K562 (cell line): ENCODE measurements around the gene TBXA2R. TPM values are rescaled to one million over a fixed set of nuclear protein-coding genes. Genes with fewer than 3 reads are reported as not detected.

Source experiments
- ATAC-seq: fragments of 200-7000 bp; cut with Tn5 transposase; 3 replicates; pipeline ENCODE4 v1.9.1; 2020; ENCODE audit warnings: moderate library complexity
- BruUV-seq: library from RNA; stranded (reverse); fragments of 400-500 nt; replicated peaks from 2 replicates; lab custom pipeline; 2021; lab: Mats Ljungman, UMichigan
- CTCF ChIA-PET: fragments of 300-600 bp; formaldehyde crosslinking; extraction: SDS; loops from one replicate; lab custom pipeline; 2021; ENCODE audit warnings: low intra/inter-chr PET ratio; lab: Yijun Ruan, JAX
- POLR2A ChIA-PET: fragments of 300-600, 350-650 bp; sonication (Branson Sonifier 250); formaldehyde crosslinking; extraction: SDS; loops from one replicate; lab custom pipeline; 2021; ENCODE audit warnings: antibody characterized with exemption, inconsistent platforms; lab: Yijun Ruan, JAX
- DNase-seq, 4 experiments: peaks; one replicate each; pipeline versions ENCODE4 v3.0.0 to v3.0.0-alpha.2; 2011 to 2018; ENCODE audit warnings: low spot score in 3 of 4, mixed read lengths in 3 of 4; ENCODE audit errors: extremely low read depth in 1 of 4
- FAIRE-seq: peaks from 2 replicates; lab custom pipeline; 2011; peaks lifted over from hg19 to GRCh38; lab: Jason Lieb, UNC
- H2AFZ ChIP-seq: 2 replicates; pipeline ENCODE4 v1.6.0; 2011; ENCODE audit warnings: low read depth, low read length, control low read depth, inconsistent platforms
- H3K27ac ChIP-seq: fragments of 200-600 bp; 3 replicates; pipeline ENCODE4 v1.8.0; 2011; ENCODE audit warnings: low read depth, mild to moderate bottlenecking, control low read depth, inconsistent platforms, low read length, moderate library complexity, mixed read lengths; ENCODE audit errors: extremely low read depth
- H3K27me3 ChIP-seq, 2 experiments: fragments of 300-600 bp in 1 of 2; 2 replicates in 1 of 2; 3 replicates in 1 of 2; pipeline versions ENCODE4 v1.6.0 to v1.8.0; 2011; ENCODE audit warnings: inconsistent platforms in 2 of 2, low read length in 2 of 2, mild to moderate bottlenecking in 1 of 2, mixed read lengths in 1 of 2, moderate library complexity in 1 of 2; ENCODE audit not compliant: control insufficient read depth in 2 of 2, insufficient read depth in 2 of 2
- H3K36me3 ChIP-seq: fragments of 300-600 bp; 3 replicates; pipeline ENCODE4 v1.8.0; 2011; ENCODE audit warnings: mild to moderate bottlenecking, low read length, inconsistent platforms; ENCODE audit not compliant: control insufficient read depth, insufficient read depth
- H3K4me1 ChIP-seq, 2 experiments: fragments of 200-600 bp in 1 of 2; replicated peaks in 1 of 2; 2 replicates in 1 of 2; 3 replicates in 1 of 2; pipeline versions ENCODE4 v1.5.1 to v1.8.0; 2011; ENCODE audit warnings: inconsistent platforms in 2 of 2, low read length in 2 of 2, mild to moderate bottlenecking in 1 of 2, mixed read lengths in 1 of 2, moderate library complexity in 1 of 2; ENCODE audit not compliant: control insufficient read depth in 2 of 2, insufficient read depth in 2 of 2
- H3K4me2 ChIP-seq: 2 replicates; pipeline ENCODE4 v1.6.1; 2011; ENCODE audit warnings: low read length, control low read depth, inconsistent platforms, mixed read lengths; ENCODE audit not compliant: insufficient read depth
- H3K4me3 ChIP-seq: fragments of 200-600 bp; sonication (generic), shearing (Covaris generic); 2 replicates; pipeline ENCODE4 v1.5.1; 2016; ENCODE audit warnings: control low read depth, inconsistent platforms
- H3K79me2 ChIP-seq: fragments of 200-600 bp; 3 replicates; pipeline ENCODE4 v1.8.0; 2011; ENCODE audit warnings: low read length, inconsistent platforms; ENCODE audit not compliant: control insufficient read depth, insufficient read depth
- H3K9ac ChIP-seq, 2 experiments: 2 replicates each; pipeline versions ENCODE4 v1.6.0 to v1.6.1; 2011; ENCODE audit warnings: low read depth in 2 of 2, low read length in 2 of 2, control low read depth in 1 of 2, inconsistent platforms in 1 of 2, mild to moderate bottlenecking in 1 of 2, mixed read lengths in 1 of 2; ENCODE audit not compliant: insufficient read depth in 1 of 2
- H3K9me1 ChIP-seq: one replicate; pipeline ENCODE4 v1.6.0; 2011; ENCODE audit warnings: inconsistent platforms, mild to moderate bottlenecking, low read length, moderate library complexity; ENCODE audit not compliant: control insufficient read depth, insufficient read depth
- H3K9me3 ChIP-seq: replicated peaks from 2 replicates; pipeline ENCODE4 v1.5.1; 2011; ENCODE audit warnings: low read depth, low read length, inconsistent platforms; ENCODE audit not compliant: control insufficient read depth, insufficient read depth
- H4K20me1 ChIP-seq: replicated peaks from 2 replicates; pipeline ENCODE4 v1.6.1; 2011; ENCODE audit warnings: low read length, inconsistent platforms, mixed read lengths; ENCODE audit not compliant: control insufficient read depth, insufficient read depth
- BRD9 ChIP-seq: fragments of 450-650 bp; IDR thresholded peaks from 2 replicates; pipeline ENCODE4 v1.6.1; 2018; ENCODE audit warnings: low read depth; ENCODE audit not compliant: partially characterized antibody
- CBFA2T2 ChIP-seq: fragments of 450-650 bp; conservative IDR thresholded peaks from 2 replicates; pipeline ENCODE4 v1.6.1; 2017; ENCODE audit warnings: mild to moderate bottlenecking
- FOS ChIP-seq: IDR thresholded peaks from 3 replicates; pipeline ENCODE4 v1.6.1; 2011; ENCODE audit not compliant: insufficient read length; ENCODE audit errors: extremely low read depth
- FOXM1 ChIP-seq, 2 experiments: fragments of 450-650 bp in 1 of 2; sonication (generic) in 1 of 2; formaldehyde crosslinking in 1 of 2; IDR thresholded peaks; 2 replicates each; pipeline versions ENCODE4 v1.6.1 to v1.9.0; 2017 to 2022; ENCODE audit warnings: low read depth in 2 of 2, mild to moderate bottlenecking in 2 of 2, missing genetic modification reagents in 1 of 2, moderate library complexity in 1 of 2
- IRF9 ChIP-seq: fragments of 450-650 bp; IDR thresholded peaks from 2 replicates; pipeline ENCODE4 v1.6.1; 2016; ENCODE audit warnings: missing biosample characterization, missing genetic modification characterization
- KDM5B ChIP-seq: fragments of 200-600 bp; sonication (generic); IDR thresholded peaks from 2 replicates; pipeline ENCODE4 v1.6.1; 2012; ENCODE audit warnings: low read depth, mild to moderate bottlenecking, moderate library complexity, low read length, control low read depth, inconsistent platforms; ENCODE audit not compliant: insufficient replicate concordance
- NUFIP1 ChIP-seq: fragments of 450-650 bp; IDR thresholded peaks from 2 replicates; pipeline ENCODE4 v1.6.1; 2018; ENCODE audit not compliant: partially characterized antibody
- PRPF4 ChIP-seq: fragments of 200-400 bp; formaldehyde crosslinking; IDR thresholded peaks from one replicate; pipeline ENCODE4 v1.6.1; 2017; ENCODE audit warnings: low read length, low read depth, mild to moderate bottlenecking; ENCODE audit not compliant: insufficient read depth, poor library complexity, severe bottlenecking
- SMARCE1 ChIP-seq: fragments of 450-650 bp; IDR thresholded peaks from 2 replicates; pipeline ENCODE4 v1.7.1; 2016; ENCODE audit warnings: mild to moderate bottlenecking
- SMC3 ChIP-seq: conservative IDR thresholded peaks from 2 replicates; pipeline ENCODE4 v1.6.1; 2011; ENCODE audit warnings: low read depth, low read length, improper control_type of control experiment; ENCODE audit not compliant: insufficient read depth
- SRF ChIP-seq, 2 experiments: fragments of 250-450, 450-650 bp in 1 of 2; sonication (Bioruptor Pico) in 1 of 2; sonication (generic) in 1 of 2; formaldehyde crosslinking; IDR thresholded peaks; 2 replicates each; pipeline versions ENCODE4 v1.5.0 to v1.5.1; 2020 to 2022; ENCODE audit warnings: mild to moderate bottlenecking in 1 of 2, missing genetic modification reagents in 1 of 2
- ZNF274 ChIP-seq: IDR thresholded peaks from 2 replicates; pipeline ENCODE4 v1.6.1; 2011; ENCODE audit warnings: low read depth, mild to moderate bottlenecking, low read length, moderate library complexity, borderline replicate concordance
- ZNF3 ChIP-seq: fragments of 250-450 bp; sonication (Bioruptor Pico); IDR thresholded peaks from 2 replicates; pipeline ENCODE4 v1.5.0; 2021; ENCODE audit warnings: mild to moderate bottlenecking, moderate library complexity
- ZNF518B ChIP-seq: fragments of 250-450 bp; sonication (Bioruptor Pico); IDR thresholded peaks from 2 replicates; pipeline ENCODE4 v1.5.0; 2021; ENCODE audit warnings: mild to moderate bottlenecking, moderate library complexity
- WGBS: fragments of 100-300 bp; shearing (Covaris generic); methylation state at CpG from one replicate; pipeline ENCODE4 v1.1.6; 2016; ENCODE audit warnings: low coverage, mixed read lengths; ENCODE audit not compliant: insufficient coverage; ENCODE audit errors: missing lambda C conversion rate; 5-methylcytosine and 5-hydroxymethylcytosine counted together
- in situ Hi-C: fragments of 300-500 bp; cut with MboI; formaldehyde crosslinking; loops from 4 replicates; pipeline ENCODE4 v1.15.0; 2018; ENCODE audit warnings: inconsistent platforms, mixed read lengths
- intact Hi-C: fragments of 100-400 bp; cut with micrococcal nuclease; formaldehyde crosslinking; loops from 2 replicates; pipeline ENCODE4 v1.14.2; 2022
- polyA plus RNA-seq, 8 experiments: library from polyadenylated mRNA; depleted of rRNA in 4 of 8; stranded (reverse) in 5 of 8; unstranded in 3 of 8; fragments of >200 nt; fragmentation: Nextera tagmentation in 2 of 8; fragmentation: Illumina TruSeq in 1 of 8; extraction: Ambion mirVana in 2 of 8; extraction: Trizol in 1 of 8; gene quantifications; 2 replicates each; pipeline versions ENCODE4 v1.2.1 to v1.2.3, GENCODE V29; 2011 to 2014; ENCODE audit warnings: inconsistent platforms in 1 of 8, missing spikeins in 1 of 8
- total RNA-seq, 7 experiments: library from RNA; depleted of rRNA in 6 of 7; stranded (reverse); fragments of >200 nt in 6 of 7; fragmentation: Illumina TruSeq in 2 of 7; extraction: Trizol in 2 of 7; gene quantifications; 2 replicates each; pipeline versions ENCODE4 v1.2.1 to v1.2.3, GENCODE V29; 2011 to 2021; ENCODE audit warnings: low replicate concordance in 1 of 7

TBXA2R gene
- total and polyA plus RNA-seq, 9 of the 15 experiments (the other 6 are each of a cell fraction or from before 2014, with no cell fraction given) = 1.5 to 24.0 (median 2.8) TPM

- TF ChIP-seq KDM5B (peak; percentile 19), IRF9 (tag) (no peak), FOS (no peak), BRD9 (no peak)
- TF ChIP-seq, all 486 proteins: peak for 29
Observed at GRCh38 chr19:3556978-3557460, 49.7 kb downstream of the TBXA2R start (continued).

- no peak for ATAC-seq
- TF ChIP-seq SMC3 (no peak), ZNF3 (no peak), FOXM1 (IDR thresholded peaks at IDR 0.05; ENCODE audit: low read depth) (no peak), FOXM1 (CRISPR knock-in tag; IDR thresholded peaks at IDR 0.05; ENCODE audit: low read depth) (no peak), CBFA2T2 (0 out of 2 replicates have a peak, but pooled peaks have one; percentile 7), ZNF518B (CRISPR knock-in tag) (no peak), ZNF274 (no peak), SMARCE1 (peak; percentile 59), PRPF4 (no peak), SRF (CRISPR knock-in tag; IDR thresholded peaks at IDR 0.05) (no peak), NUFIP1 (no peak)
Observed at GRCh38 chr19:3556423-3556977, 50.2 kb downstream of the TBXA2R start.

More at GRCh38 chr19:3556423-3556977, 50.2 kb downstream of the TBXA2R start:
- Histone ChIP-seq H3K36me3 (peaks cover 22% of the 10 kb centered on the region), H3K27me3 (no peaks in the 10 kb centered on the region), H4K20me1 (peaks cover 9% of the 10 kb centered on the region), H3K9ac (peak overlapping the region; percentile 81 to 99), H3K4me1 (peaks cover 21 to 76% of the 10 kb centered on the region in 2 experiments; a peak in 4 of 5 replicates), H3K9me3 (no peaks in the 10 kb centered on the region), H3K27ac (peak overlapping the region; percentile 77), H2AFZ (peak overlapping the region; percentile 46; the same call in 1 of the 2 replicates), H3K79me2 (peaks cover 45% of the 10 kb centered on the region), H3K9me1 (peaks cover 7% of the 10 kb centered on the region), H3K4me3 (peak overlapping the region; percentile 93), H3K4me2 (peak overlapping the region; percentile 92)
- no TSS peak for BruUV-seq
- 7% methylated on average over 9 of the region's 9 CpGs for WGBS
- DNase-seq (peak in 2 of 4 experiments; percentile 44 to 56), FAIRE-seq (no peak)
- in situ Hi-C loops (no loop called here), intact Hi-C loops (loop anchor here (2.0 kb wide), 1 partner anchor 16 kb away; the partner anchor contains the start of gene HMG20B)
- CTCF ChIA-PET = no interaction called here
- POLR2A ChIA-PET = interaction anchor here (0.5 to 1.9 kb wide), 12 partner anchors 8 to 308 kb away, joined by 3 to 9 read pairs (median 3); partner anchors contain the start of gene TEKTIP1
